ENCODE measurements around the gene FAM3C. TPM values are rescaled to one million over a fixed set of nuclear protein-coding genes. Genes with fewer than 3 reads are reported as not detected.

FAM3C gene
- polyA plus RNA-seq, 1 experiment, result 48.7 TPM

GRCh38 chr7:121384265-121384664, 11.8 kb downstream of the FAM3C start:
- H3K27me3 ChIP-seq (ENCODE audit: control insufficient read depth, insufficient read depth, low read length), result no peaks in the 10 kb centered on the region
- no peak for DNase-seq (ENCODE audit: low read depth, low spot score)
- no peak overlapping the region for H3K27ac ChIP-seq (ENCODE audit: low read depth, low read length)
- no peak overlapping the region for H3K4me3 ChIP-seq (ENCODE audit: low read depth, low read length)
- TF ChIP-seq CTCF (IDR thresholded peaks at IDR 0.05; ENCODE audit: low read depth, low read length), result no peak
- H3K9me3 ChIP-seq (ENCODE audit: control insufficient read depth, insufficient read depth, low read length), result no peaks in the 10 kb centered on the region
- POLR2A ChIA-PET, result no interaction called here
- CTCF ChIA-PET, result interaction anchor here (6.8 kb wide), 1 partner anchor 12 kb away, joined by 107 read pairs; the partner anchor contains the start of gene FAM3C

GRCh38 chr7:121383235-121383910, 12.7 kb downstream of the FAM3C start:
- Histone ChIP-seq H3K9me3 (ENCODE audit: control insufficient read depth, insufficient read depth, low read length) (no peaks in the 10 kb centered on the region), H3K27me3 (ENCODE audit: control insufficient read depth, insufficient read depth, low read length) (no peaks in the 10 kb centered on the region), H3K27ac (ENCODE audit: low read depth, low read length) (no peak overlapping the region), H3K4me3 (ENCODE audit: low read depth, low read length) (no peak overlapping the region)
- TF ChIP-seq CTCF (IDR thresholded peaks at IDR 0.05; ENCODE audit: low read depth, low read length), result no peak
- DNase-seq (ENCODE audit: low read depth, low spot score), result no peak
- POLR2A ChIA-PET, result no interaction called here
- CTCF ChIA-PET, result interaction anchor here (0.7 to 6.8 kb wide), 5 partner anchors 13 to 611 kb away, joined by 3 to 107 read pairs (median 5); partner anchors contain the start of gene FAM3C

- Histone ChIP-seq H3K27ac (ENCODE audit: low read depth, low read length) (no peak overlapping the region), H3K27me3 (ENCODE audit: control insufficient read depth, insufficient read depth, low read length) (no peaks in the 10 kb centered on the region), H3K9me3 (ENCODE audit: control insufficient read depth, insufficient read depth, low read length) (no peaks in the 10 kb centered on the region), H3K4me3 (ENCODE audit: low read depth, low read length) (no peak overlapping the region)
- ChIA-PET CTCF (interaction anchor here (0.6 to 6.8 kb wide), 5 partner anchors 14 to 1163 kb away, joined by 3 to 107 read pairs (median 5); partner anchors contain the start of gene FAM3C), POLR2A (no interaction called here)
- no peak for TF ChIP-seq CTCF (IDR thresholded peaks at IDR 0.05; ENCODE audit: low read depth, low read length)
- DNase-seq (ENCODE audit: low read depth, low spot score), result no peak
These were observed 13.6 kb downstream of the FAM3C start for GRCh38 chr7:121382473-121382872.

DNA sequence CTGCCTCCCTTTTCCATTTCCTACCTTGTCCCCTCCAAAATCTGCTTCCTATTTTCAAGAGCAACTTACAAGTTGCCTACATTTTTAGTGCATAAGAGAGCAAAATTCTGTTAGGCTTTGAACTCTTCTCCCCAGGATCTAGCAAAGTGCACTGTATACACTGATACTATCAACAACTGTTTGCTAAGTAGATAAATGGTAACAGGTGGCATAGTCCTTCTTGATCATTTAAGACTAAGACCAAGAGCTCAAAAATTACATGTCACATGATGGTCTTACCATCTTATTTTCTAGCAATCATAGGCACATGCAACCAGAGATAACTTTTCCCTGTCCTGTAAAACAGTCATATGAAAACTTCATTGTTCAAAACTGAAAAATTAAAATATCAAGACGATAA, 16.2 kb downstream of the FAM3C start:
- TF ChIP-seq CTCF (IDR thresholded peaks at IDR 0.05; ENCODE audit: low read depth, low read length), result no peak
- Histone ChIP-seq H3K9me3 (ENCODE audit: control insufficient read depth, insufficient read depth, low read length) (no peaks in the 10 kb centered on the region), H3K4me3 (ENCODE audit: low read depth, low read length) (no peak overlapping the region), H3K27ac (ENCODE audit: low read depth, low read length) (no peak overlapping the region), H3K27me3 (ENCODE audit: control insufficient read depth, insufficient read depth, low read length) (no peaks in the 10 kb centered on the region)
- no peak for DNase-seq (ENCODE audit: low read depth, low spot score)
- CTCF ChIA-PET, result interaction anchor here (0.8 to 4.4 kb wide), 6 partner anchors 10 to 614 kb away, joined by 3 to 38 read pairs (median 6); partner anchors contain the start of gene FAM3C
- POLR2A ChIA-PET, result no interaction called here

GRCh38 chr7:121376979-121377378, 19.1 kb downstream of the FAM3C start:
- CTCF ChIA-PET, result interaction anchor here (1.4 kb wide), 1 partner anchor 10 kb away, joined by 4 read pairs; no protein-coding TSS in a partner anchor

More at GRCh38 chr7:121376979-121377378, 19.1 kb downstream of the FAM3C start:
- no peak for DNase-seq (ENCODE audit: low read depth, low spot score)
- no peak overlapping the region for H3K4me3 ChIP-seq (ENCODE audit: low read depth, low read length)
- POLR2A ChIA-PET, result no interaction called here
- H3K9me3 ChIP-seq (ENCODE audit: control insufficient read depth, insufficient read depth, low read length), result no peaks in the 10 kb centered on the region
- no peak overlapping the region for H3K27ac ChIP-seq (ENCODE audit: low read depth, low read length)
- H3K27me3 ChIP-seq (ENCODE audit: control insufficient read depth, insufficient read depth, low read length), result no peaks in the 10 kb centered on the region
- no peak for TF ChIP-seq CTCF (IDR thresholded peaks at IDR 0.05; ENCODE audit: low read depth, low read length)

Data from AG04450 (cell line).